Memory B cell (primary cell): ENCODE measurements around the gene IGF1.

Experiments
- ATAC-seq: fragments of 150-1000 bp; cut with Tn5 transposase; 2 replicates; pipeline ENCODE4 v1.10.0; 2021; ENCODE audit warnings: low read depth, mild to moderate bottlenecking, moderate library complexity
- DNase-seq, 2 donors: peaks; one replicate each; pipeline ENCODE4 v3.0.0; 2022; ENCODE audit warnings: low spot score in 2 of 2
- H3K27ac Mint-ChIP-seq: one replicate; pipeline ENCODE4 v1.8.0; 2022; ENCODE audit warnings: mild to moderate bottlenecking, moderate library complexity, mixed read lengths
- H3K27me3 Mint-ChIP-seq: one replicate; pipeline ENCODE4 v1.8.0; 2022; ENCODE audit warnings: mixed read lengths
- H3K36me3 Mint-ChIP-seq: one replicate; pipeline ENCODE4 v1.8.0; 2022; ENCODE audit warnings: mild to moderate bottlenecking, mixed read lengths
- H3K4me1 Mint-ChIP-seq: one replicate; pipeline ENCODE4 v1.8.0; 2022; ENCODE audit warnings: mixed read lengths
- H3K4me3 Mint-ChIP-seq: one replicate; pipeline ENCODE4 v1.8.0; 2022; ENCODE audit warnings: mild to moderate bottlenecking, moderate library complexity, mixed read lengths
- H3K9me3 Mint-ChIP-seq: one replicate; pipeline ENCODE4 v1.8.0; 2022; ENCODE audit warnings: mixed read lengths

IGF1 gene

DNA sequence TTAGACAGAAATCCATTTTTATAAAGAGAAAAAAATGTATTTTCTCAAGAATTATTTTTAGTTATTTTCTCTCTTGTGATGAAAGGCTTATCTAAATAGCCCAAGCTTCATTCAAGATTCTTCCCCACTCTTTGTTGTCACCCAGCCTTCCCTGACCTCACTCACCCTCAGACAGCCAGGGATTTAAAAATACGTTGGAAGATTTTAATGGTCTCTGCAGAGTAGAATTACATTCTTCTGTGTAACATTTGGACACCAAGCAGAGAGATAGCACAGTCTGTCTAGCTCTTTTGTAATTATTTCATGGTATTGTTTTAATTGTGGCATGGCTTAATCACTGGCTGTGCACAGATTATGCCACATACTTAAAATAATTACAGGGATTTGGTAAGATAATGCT, 130.3 kb downstream of the IGF1 start:
- no peak overlapping the region for H3K4me3 Mint-ChIP-seq
- H3K4me1 Mint-ChIP-seq, result no peaks in the 10 kb centered on the region
- peaks cover 14% of the 10 kb centered on the region for H3K9me3 Mint-ChIP-seq
- peaks cover 5% of the 10 kb centered on the region for H3K27me3 Mint-ChIP-seq
- no peak for DNase-seq
- ATAC-seq, result no peak
- no peaks in the 10 kb centered on the region for H3K36me3 Mint-ChIP-seq
- no peak overlapping the region for H3K27ac Mint-ChIP-seq

- Mint-ChIP-seq H3K27ac (no peak overlapping the region), H3K4me3 (no peak overlapping the region), H3K27me3 (peaks cover 5% of the 10 kb centered on the region), H3K4me1 (no peaks in the 10 kb centered on the region), H3K9me3 (peaks cover 13% of the 10 kb centered on the region), H3K36me3 (no peaks in the 10 kb centered on the region)
- DNase-seq (no peak), ATAC-seq (no peak)
These were observed 131.3 kb downstream of the IGF1 start for GRCh38 chr12:102349079-102349478.

- DNase-seq (no peak), ATAC-seq (no peak)
- no peaks in the 10 kb centered on the region for H3K4me1 Mint-ChIP-seq
- H3K36me3 Mint-ChIP-seq, result no peaks in the 10 kb centered on the region
- H3K4me3 Mint-ChIP-seq, result no peak overlapping the region
- peaks cover 5% of the 10 kb centered on the region for H3K27me3 Mint-ChIP-seq
- H3K9me3 Mint-ChIP-seq, result peaks cover 13% of the 10 kb centered on the region
- no peak overlapping the region for H3K27ac Mint-ChIP-seq
These were observed 132.6 kb downstream of the IGF1 start for GRCh38 chr12:102347811-102348210.
